SK-N-SH (cell line): ENCODE measurements around the gene PALLD. TPM values are rescaled to one million over a fixed set of nuclear protein-coding genes. Genes with fewer than 3 reads are reported as not detected.

Experiments used
- CTCF ChIA-PET: fragments of 300-600, 350-600 bp; formaldehyde crosslinking; extraction: SDS; loops from one replicate; lab custom pipeline; 2021; lab: Yijun Ruan, JAX
- POLR2A ChIA-PET: fragments of 350-600 bp; sonication (Branson Sonifier 250); formaldehyde crosslinking; extraction: SDS; loops from one replicate; lab custom pipeline; 2020; ENCODE audit warnings: antibody characterized with exemption, inconsistent platforms; lab: Yijun Ruan, JAX
- DNase-seq: peaks from one replicate; pipeline ENCODE4 v3.0.0; 2012
- H2AFZ ChIP-seq: fragments of 200-600 bp; sonication (generic); 2 replicates; pipeline ENCODE4 v1.8.1; 2016; ENCODE audit warnings: antibody characterized with exemption, mild to moderate bottlenecking, low read depth
- H3F3A ChIP-seq: fragments of 200-600 bp; sonication (generic); replicated peaks from 2 replicates; pipeline ENCODE3; 2016; ENCODE audit warnings: antibody characterized with exemption, mild to moderate bottlenecking; ENCODE audit not compliant: insufficient read depth
- H3K27ac ChIP-seq, 2 experiments: fragments of 200-500 bp in 1 of 2; fragments of 200-600 bp in 1 of 2; sonication (Bioruptor generic) in 1 of 2; sonication (generic), shearing (Covaris generic) in 1 of 2; 2 replicates each; pipeline versions ENCODE4 v1.5.1 to v1.6.1; 2014 to 2016; ENCODE audit warnings: low read depth in 2 of 2, inconsistent platforms in 1 of 2, low read length in 1 of 2, mild to moderate bottlenecking in 1 of 2, mixed read lengths in 1 of 2
- H3K27me3 ChIP-seq: fragments of 200-600 bp; sonication (generic), shearing (Covaris generic); 2 replicates; pipeline ENCODE4 v1.6.1; 2016; ENCODE audit warnings: mixed run types; ENCODE audit not compliant: insufficient read depth
- H3K36me3 ChIP-seq, 2 experiments: fragments of 200-500 bp in 1 of 2; fragments of 200-600 bp in 1 of 2; sonication (Bioruptor generic) in 1 of 2; sonication (generic) in 1 of 2; replicated peaks in 1 of 2; 2 replicates each; pipeline versions ENCODE3 to v1.5.1; 2014 to 2016; ENCODE audit warnings: low read length in 1 of 2, mild to moderate bottlenecking in 1 of 2; ENCODE audit not compliant: insufficient read depth in 2 of 2, control insufficient read depth in 1 of 2
- H3K4me1 ChIP-seq, 2 experiments: fragments of 200-500 bp in 1 of 2; fragments of 200-600 bp in 1 of 2; sonication (Bioruptor generic) in 1 of 2; sonication (generic), shearing (Covaris generic) in 1 of 2; 2 replicates each; pipeline versions ENCODE4 v1.5.1 to v1.6.1; 2014 to 2016; ENCODE audit warnings: low read depth in 1 of 2, low read length in 1 of 2, mixed run types in 1 of 2; ENCODE audit not compliant: insufficient read depth in 2 of 2, control insufficient read depth in 1 of 2
- H3K4me2 ChIP-seq: fragments of 200-600 bp; sonication (generic), shearing (Covaris generic); 2 replicates; pipeline ENCODE4 v1.6.1; 2017; ENCODE audit warnings: mixed run types
- H3K4me3 ChIP-seq, 2 experiments: fragments of 200-500 bp in 1 of 2; fragments of 200-600 bp in 1 of 2; sonication (Bioruptor generic) in 1 of 2; sonication (generic), shearing (Covaris generic) in 1 of 2; 2 replicates each; pipeline versions ENCODE4 v1.5.1 to v1.8.1; 2014 to 2016; ENCODE audit warnings: low read depth in 2 of 2, inconsistent platforms in 1 of 2, low read length in 1 of 2, mild to moderate bottlenecking in 1 of 2, mixed read lengths in 1 of 2, moderate library complexity in 1 of 2
- H3K79me2 ChIP-seq: fragments of 200-600 bp; sonication (generic); 2 replicates; pipeline ENCODE4 v1.8.1; 2017; ENCODE audit warnings: mild to moderate bottlenecking; ENCODE audit not compliant: insufficient read depth
- H3K9ac ChIP-seq: fragments of 200-600 bp; sonication (generic); 2 replicates; pipeline ENCODE4 v1.6.1; 2017; ENCODE audit warnings: mixed run types
- H3K9me2 ChIP-seq: fragments of 200-600 bp; sonication (generic); 2 replicates; pipeline ENCODE4 v1.6.1; 2017; ENCODE audit warnings: mixed run types
- H3K9me3 ChIP-seq: fragments of 200-600 bp; sonication (generic); 2 replicates; pipeline ENCODE4 v1.6.1; 2017; ENCODE audit warnings: mixed run types, mild to moderate bottlenecking, moderate library complexity
- H4K20me1 ChIP-seq: fragments of 200-600 bp; sonication (generic); 2 replicates; pipeline ENCODE4 v1.6.1; 2017; ENCODE audit warnings: mild to moderate bottlenecking, mixed run types; ENCODE audit not compliant: insufficient read depth
- CHD2 ChIP-seq: fragments of 150-350 bp; IDR thresholded peaks from 2 replicates; pipeline ENCODE4 v1.6.1; 2018; ENCODE audit warnings: low read length; ENCODE audit not compliant: partially characterized antibody
- ELF1 ChIP-seq: IDR thresholded peaks from 2 replicates; pipeline ENCODE4 v1.4.0; 2012
- EP300 ChIP-seq, 2 experiments: IDR thresholded peaks; 2 replicates each; pipeline versions ENCODE4 v1.4.0 to v1.6.1; 2012; ENCODE audit warnings: borderline replicate concordance in 1 of 2, low read depth in 1 of 2, low read length in 1 of 2
- FOSL2 ChIP-seq: IDR thresholded peaks from 2 replicates; pipeline ENCODE4 v1.4.0; 2012; ENCODE audit warnings: low read depth, mild to moderate bottlenecking, moderate library complexity, borderline replicate concordance
- FOXM1 ChIP-seq: IDR thresholded peaks from 2 replicates; pipeline ENCODE4 v1.4.0; 2012; ENCODE audit warnings: low read depth, mild to moderate bottlenecking
- GABPA ChIP-seq: IDR thresholded peaks from 2 replicates; pipeline ENCODE4 v1.4.0; 2012; ENCODE audit warnings: low read depth, mild to moderate bottlenecking
- GATA2 ChIP-seq: sonication (generic); formaldehyde crosslinking; IDR thresholded peaks from 2 replicates; pipeline ENCODE4 v1.5.0; 2020; ENCODE audit warnings: mild to moderate bottlenecking, missing genetic modification reagents
- MEF2A ChIP-seq: IDR thresholded peaks from 2 replicates; pipeline ENCODE4 v1.4.0; 2012; ENCODE audit warnings: low read depth, borderline replicate concordance
- MXI1 ChIP-seq: IDR thresholded peaks from 2 replicates; pipeline ENCODE4 v1.6.1; 2012; ENCODE audit warnings: mild to moderate bottlenecking, low read depth, low read length, improper control_type of control experiment
- NFIC ChIP-seq: IDR thresholded peaks from 2 replicates; pipeline ENCODE4 v1.4.0; 2012; ENCODE audit warnings: borderline replicate concordance
- NRF1 ChIP-seq: IDR thresholded peaks from 2 replicates; pipeline ENCODE4 v1.6.1; 2012; ENCODE audit warnings: low read depth, mild to moderate bottlenecking, low read length
- POLR2AphosphoS5 ChIP-seq: IDR thresholded peaks from 2 replicates; pipeline ENCODE4 v1.6.1; 2012; ENCODE audit warnings: low read depth, low read length
- RAD21 ChIP-seq: IDR thresholded peaks from 2 replicates; pipeline ENCODE4 v1.6.1; 2012; ENCODE audit warnings: mild to moderate bottlenecking, low read length
- RFX5 ChIP-seq: IDR thresholded peaks from 2 replicates; pipeline ENCODE4 v1.6.1; 2012; ENCODE audit warnings: mild to moderate bottlenecking, improper control_type of control experiment, low read length
- SIN3A ChIP-seq: IDR thresholded peaks from 2 replicates; pipeline ENCODE4 v1.6.1; 2012; ENCODE audit warnings: low read depth, mild to moderate bottlenecking, low read length, moderate library complexity, borderline replicate concordance
- SMC3 ChIP-seq: IDR thresholded peaks from 2 replicates; pipeline ENCODE4 v1.6.1; 2012; ENCODE audit warnings: low read depth, low read length, improper control_type of control experiment
- TAF1 ChIP-seq: IDR thresholded peaks from 2 replicates; pipeline ENCODE4 v1.6.1; 2012; ENCODE audit warnings: low read depth, mild to moderate bottlenecking, low read length, moderate library complexity, borderline replicate concordance
- TCF12 ChIP-seq: IDR thresholded peaks from 2 replicates; pipeline ENCODE4 v1.4.0; 2012
- WGBS: methylation state at CpG from one replicate; pipeline ENCODE4 v1.1.6; 2017; ENCODE audit warnings: low lambda C conversion rate; 5-methylcytosine and 5-hydroxymethylcytosine counted together
- polyA plus RNA-seq, 3 experiments: library from polyadenylated mRNA; depleted of rRNA; stranded (reverse); fragments of >200 nt; gene quantifications; 2 replicates each; pipeline ENCODE4 v1.2.3, GENCODE V29; 2012
- TF ChIP-seq, protein P1 (sequence below): IDR thresholded peaks from 2 replicates; pipeline ENCODE4 v1.4.0; 2012; ENCODE audit warnings: low read depth
- TF ChIP-seq, protein P2 (sequence below): IDR thresholded peaks from 2 replicates; pipeline ENCODE4; 2012
- TF ChIP-seq, protein P3 (sequence below): IDR thresholded peaks from 2 replicates; pipeline ENCODE4 v1.4.0; 2012; ENCODE audit warnings: low read depth, borderline replicate concordance
- TF ChIP-seq, protein P4 (sequence below): fragments of 200-600 bp; sonication (generic); IDR thresholded peaks from 2 replicates; pipeline ENCODE4 v1.6.1; 2017; ENCODE audit warnings: antibody characterized with exemption, mild to moderate bottlenecking, moderate library complexity
- TF ChIP-seq, protein P5 (sequence below): fragments of 150-350 bp; IDR thresholded peaks from 2 replicates; pipeline ENCODE4 v1.6.1; 2017; ENCODE audit warnings: antibody characterized with exemption, low read length, low read depth, borderline replicate concordance

PALLD gene
- polyA plus RNA-seq, 1 of the 3 experiments (the other 2 are of a cell fraction): 33.0 TPM

DNA sequence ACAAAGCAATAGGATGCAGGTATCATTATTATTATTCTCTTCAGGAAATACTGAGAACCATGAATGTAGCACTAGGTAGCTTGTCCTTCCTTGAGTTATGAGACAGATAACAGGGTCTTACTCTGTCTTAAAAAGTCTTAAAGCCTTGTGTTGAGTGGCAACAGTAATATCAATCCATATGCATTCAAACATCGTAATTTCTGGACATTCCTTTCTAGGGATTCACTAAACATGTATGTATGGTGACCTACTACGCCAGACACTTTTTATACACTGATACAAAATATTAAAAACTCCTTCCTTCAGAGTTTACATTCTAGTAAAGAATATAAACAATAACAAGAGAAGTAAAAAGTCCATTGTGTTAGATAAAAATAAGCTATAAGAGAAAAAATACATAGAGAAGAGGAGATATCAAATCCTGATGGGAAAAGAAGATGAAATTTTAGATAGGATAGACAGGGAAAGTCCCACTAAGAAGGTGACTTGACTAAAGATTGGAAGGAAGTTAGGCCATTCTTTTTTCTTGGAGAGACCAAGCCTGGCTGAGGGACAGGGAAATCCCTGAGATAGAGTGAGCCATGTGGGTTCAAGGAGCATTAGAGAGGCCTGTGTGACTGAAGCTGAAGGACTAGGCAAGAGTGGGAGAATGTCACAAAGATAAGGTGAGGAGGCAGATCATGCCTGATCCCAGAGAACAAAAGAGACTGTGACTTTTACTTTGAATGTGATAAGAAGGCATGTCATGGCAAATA is 11.5 kb upstream of the PALLD start:
- Histone ChIP-seq H3K4me2 (no peak overlapping the region), H4K20me1 (no peaks in the 10 kb centered on the region), H3K27me3 (no peaks in the 10 kb centered on the region), H3K9me3 (no peaks in the 10 kb centered on the region), H3K79me2 (no peaks in the 10 kb centered on the region), H3K4me1 (peaks cover 4 to 19% of the 10 kb centered on the region in 2 experiments; a peak in 3 of 4 replicates), H3F3A (peaks cover 25% of the 10 kb centered on the region), H3K4me3 (no peak overlapping the region), H3K9ac (no peak overlapping the region), H2AFZ (peak overlapping the region; percentile 37), H3K36me3 (no peaks in the 10 kb centered on the region), H3K9me2 (no peaks in the 10 kb centered on the region), H3K27ac (peak overlapping the region; percentile 28 to 69; a peak in 3 of 4 replicates)
- WGBS: 85% methylated on average over 2 of the region's 2 CpGs
- POLR2A ChIA-PET: no interaction called here
- CTCF ChIA-PET: interaction anchor here (0.9 kb wide), 1 partner anchor 29 kb away, joined by 3 read pairs; no protein-coding TSS in a partner anchor
- DNase-seq: no peak
- no peak for TF ChIP-seq MXI1
- TF ChIP-seq NFIC: no peak
- no peak for TF ChIP-seq RAD21
- no peak for TF ChIP-seq TAF1
- no peak for TF ChIP-seq EP300 (IDR thresholded peaks at IDR 0.05; ENCODE audit: borderline replicate concordance in 1 of 2, low read depth in 1 of 2, low read length in 1 of 2)
- TF ChIP-seq ELF1: no peak
- TF ChIP-seq, protein P1, sequence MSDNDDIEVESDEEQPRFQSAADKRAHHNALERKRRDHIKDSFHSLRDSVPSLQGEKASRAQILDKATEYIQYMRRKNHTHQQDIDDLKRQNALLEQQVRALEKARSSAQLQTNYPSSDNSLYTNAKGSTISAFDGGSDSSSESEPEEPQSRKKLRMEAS: no peak
- TF ChIP-seq TCF12: no peak
- no peak for TF ChIP-seq FOSL2
- TF ChIP-seq GATA2 (CRISPR knock-in tag): no peak

DNA sequence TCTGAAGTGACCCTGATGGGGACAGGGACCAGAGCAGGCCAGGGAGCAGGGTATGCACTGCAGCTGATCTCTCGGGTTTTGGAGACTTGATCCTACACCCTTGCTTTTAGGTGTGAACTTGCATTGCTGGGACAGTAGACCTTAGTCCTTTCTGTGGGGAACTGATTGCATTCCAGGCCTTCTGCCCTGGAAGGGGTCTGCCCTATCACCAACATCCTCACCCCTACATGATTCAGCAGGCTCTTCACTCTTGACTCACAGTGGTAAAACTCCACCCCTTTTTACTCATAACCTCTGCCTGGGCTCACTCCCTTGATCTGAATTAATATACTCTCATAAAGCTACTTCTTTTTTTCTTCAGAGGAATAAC is 10.0 kb upstream of the PALLD start:
- CTCF ChIA-PET: interaction anchor here (0.7 kb wide), 1 partner anchor 28 kb away, joined by 3 read pairs; no protein-coding TSS in a partner anchor
- WGBS: 100% methylated on average over 1 of the region's 1 CpG

More for the DNA sequence above, 10.0 kb upstream of the PALLD start:
- peaks cover 0 to 19% of the 10 kb centered on the region in 2 experiments; a peak in 1 of 4 replicates for H3K4me1 ChIP-seq
- no peaks in the 10 kb centered on the region for H3K36me3 ChIP-seq
- H2AFZ ChIP-seq: peak overlapping the region; percentile 40; the same call in 1 of the 2 replicates
- no peak for DNase-seq
- POLR2A ChIA-PET: no interaction called here
- peaks cover 10% of the 10 kb centered on the region for H3F3A ChIP-seq
- no peaks in the 10 kb centered on the region for H3K79me2 ChIP-seq
- peak overlapping the region in 1 of 2 experiments; percentile 58; a peak in 2 of 4 replicates for H3K27ac ChIP-seq
- H3K9ac ChIP-seq: no peak overlapping the region
- no peaks in the 10 kb centered on the region for H4K20me1 ChIP-seq
- no peak for TF ChIP-seq SIN3A
- no peak for TF ChIP-seq MEF2A
- TF ChIP-seq, protein P2, sequence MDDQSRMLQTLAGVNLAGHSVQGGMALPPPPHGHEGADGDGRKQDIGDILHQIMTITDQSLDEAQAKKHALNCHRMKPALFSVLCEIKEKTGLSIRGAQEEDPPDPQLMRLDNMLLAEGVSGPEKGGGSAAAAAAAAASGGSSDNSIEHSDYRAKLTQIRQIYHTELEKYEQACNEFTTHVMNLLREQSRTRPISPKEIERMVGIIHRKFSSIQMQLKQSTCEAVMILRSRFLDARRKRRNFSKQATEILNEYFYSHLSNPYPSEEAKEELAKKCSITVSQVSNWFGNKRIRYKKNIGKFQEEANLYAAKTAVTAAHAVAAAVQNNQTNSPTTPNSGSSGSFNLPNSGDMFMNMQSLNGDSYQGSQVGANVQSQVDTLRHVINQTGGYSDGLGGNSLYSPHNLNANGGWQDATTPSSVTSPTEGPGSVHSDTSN: no peak
- TF ChIP-seq RFX5: no peak
- no peak for TF ChIP-seq MXI1
- TF ChIP-seq SMC3: no peak
- TF ChIP-seq CHD2: no peak
- TF ChIP-seq, protein P3, sequence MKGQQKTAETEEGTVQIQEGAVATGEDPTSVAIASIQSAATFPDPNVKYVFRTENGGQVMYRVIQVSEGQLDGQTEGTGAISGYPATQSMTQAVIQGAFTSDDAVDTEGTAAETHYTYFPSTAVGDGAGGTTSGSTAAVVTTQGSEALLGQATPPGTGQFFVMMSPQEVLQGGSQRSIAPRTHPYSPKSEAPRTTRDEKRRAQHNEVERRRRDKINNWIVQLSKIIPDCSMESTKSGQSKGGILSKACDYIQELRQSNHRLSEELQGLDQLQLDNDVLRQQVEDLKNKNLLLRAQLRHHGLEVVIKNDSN: no peak
- TF ChIP-seq, protein P4, sequence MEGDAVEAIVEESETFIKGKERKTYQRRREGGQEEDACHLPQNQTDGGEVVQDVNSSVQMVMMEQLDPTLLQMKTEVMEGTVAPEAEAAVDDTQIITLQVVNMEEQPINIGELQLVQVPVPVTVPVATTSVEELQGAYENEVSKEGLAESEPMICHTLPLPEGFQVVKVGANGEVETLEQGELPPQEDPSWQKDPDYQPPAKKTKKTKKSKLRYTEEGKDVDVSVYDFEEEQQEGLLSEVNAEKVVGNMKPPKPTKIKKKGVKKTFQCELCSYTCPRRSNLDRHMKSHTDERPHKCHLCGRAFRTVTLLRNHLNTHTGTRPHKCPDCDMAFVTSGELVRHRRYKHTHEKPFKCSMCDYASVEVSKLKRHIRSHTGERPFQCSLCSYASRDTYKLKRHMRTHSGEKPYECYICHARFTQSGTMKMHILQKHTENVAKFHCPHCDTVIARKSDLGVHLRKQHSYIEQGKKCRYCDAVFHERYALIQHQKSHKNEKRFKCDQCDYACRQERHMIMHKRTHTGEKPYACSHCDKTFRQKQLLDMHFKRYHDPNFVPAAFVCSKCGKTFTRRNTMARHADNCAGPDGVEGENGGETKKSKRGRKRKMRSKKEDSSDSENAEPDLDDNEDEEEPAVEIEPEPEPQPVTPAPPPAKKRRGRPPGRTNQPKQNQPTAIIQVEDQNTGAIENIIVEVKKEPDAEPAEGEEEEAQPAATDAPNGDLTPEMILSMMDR: no peak
- no peak for TF ChIP-seq NRF1
- TF ChIP-seq EP300 (IDR thresholded peaks at IDR 0.05; ENCODE audit: borderline replicate concordance in 1 of 2, low read depth in 1 of 2, low read length in 1 of 2): peak in 1 of 2 experiments; percentile 16; a peak in 1 of 4 replicates
- TF ChIP-seq FOXM1: no peak
- no peak for TF ChIP-seq GATA2 (CRISPR knock-in tag)
- TF ChIP-seq GABPA: no peak
- TF ChIP-seq, protein P5, sequence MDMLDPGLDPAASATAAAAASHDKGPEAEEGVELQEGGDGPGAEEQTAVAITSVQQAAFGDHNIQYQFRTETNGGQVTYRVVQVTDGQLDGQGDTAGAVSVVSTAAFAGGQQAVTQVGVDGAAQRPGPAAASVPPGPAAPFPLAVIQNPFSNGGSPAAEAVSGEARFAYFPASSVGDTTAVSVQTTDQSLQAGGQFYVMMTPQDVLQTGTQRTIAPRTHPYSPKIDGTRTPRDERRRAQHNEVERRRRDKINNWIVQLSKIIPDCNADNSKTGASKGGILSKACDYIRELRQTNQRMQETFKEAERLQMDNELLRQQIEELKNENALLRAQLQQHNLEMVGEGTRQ: no peak
- no peak for TF ChIP-seq ELF1
- no peak for TF ChIP-seq POLR2AphosphoS5
- TF ChIP-seq FOSL2: peak; percentile 55; the same call in 1 of the 2 replicates
- H3K4me3 ChIP-seq: no peak overlapping the region
- H3K27me3 ChIP-seq: no peaks in the 10 kb centered on the region
- no peaks in the 10 kb centered on the region for H3K9me3 ChIP-seq
- H3K4me2 ChIP-seq: peak overlapping the region; percentile 12; the same call in 1 of the 2 replicates
- no peaks in the 10 kb centered on the region for H3K9me2 ChIP-seq
